Measurements from ENCODE around the gene CSNK1E. TPM values are rescaled to one million over a fixed set of nuclear protein-coding genes. Genes with fewer than 3 reads are reported as not detected.

The CSNK1E gene
- total and polyA plus RNA-seq, 2 donors: 33.9 to 81.3 TPM

DNA sequence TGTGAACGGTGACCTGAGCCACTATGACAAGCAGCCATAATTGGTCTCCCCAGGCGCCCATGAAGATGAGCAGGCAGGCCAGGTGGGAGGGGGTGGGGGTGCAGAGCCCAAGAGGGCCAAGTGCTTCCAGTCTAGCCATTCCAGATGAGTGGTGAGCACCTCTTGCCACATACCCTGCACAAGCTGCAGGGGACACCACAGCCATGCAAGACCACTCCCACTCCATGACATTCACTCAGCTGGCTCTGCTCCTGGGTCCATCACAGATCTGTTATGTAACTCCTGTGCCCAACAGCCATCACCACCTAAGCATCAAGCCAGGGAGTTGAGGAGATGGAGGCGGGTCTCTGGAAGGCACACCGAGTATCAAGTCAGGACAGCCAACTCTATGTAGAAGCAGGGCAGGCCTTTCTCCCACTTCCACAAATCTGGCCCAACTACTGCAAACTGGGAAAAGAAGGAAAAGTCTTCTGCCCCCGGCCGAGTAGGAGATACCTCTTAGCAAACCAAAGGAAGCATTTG lies 52.9 kb downstream of the CSNK1E start:
- no peaks in the 10 kb centered on the region for H3K27me3 ChIP-seq (ENCODE audit: control insufficient read depth in 2 of 2, insufficient read depth in 1 of 2, low read length in 1 of 2)
- WGBS: 96% methylated on average over 6 of the region's 6 CpGs
- H3K36me3 ChIP-seq (ENCODE audit: control insufficient read depth in 2 of 2, insufficient read depth in 2 of 2, low read length in 1 of 2): peaks cover 0 to 5% of the 10 kb centered on the region in 2 donors
- H3K27ac ChIP-seq (ENCODE audit: low read depth in 1 of 2, low read length in 1 of 2): no peak overlapping the region
- H3K4me3 ChIP-seq (ENCODE audit: low read length in 2 of 2): no peak overlapping the region
- H3K4me1 ChIP-seq (ENCODE audit: control insufficient read depth in 2 of 2, insufficient read depth in 2 of 2, low read length in 2 of 2): peaks cover 6 to 21% of the 10 kb centered on the region in 2 donors
- H3K9me3 ChIP-seq (ENCODE audit: control insufficient read depth in 2 of 2, insufficient read depth in 1 of 2, low read length in 1 of 2): peaks cover 0 to 3% of the 10 kb centered on the region in 2 donors
- DNase-seq (ENCODE audit: low read depth in 6 of 9, low spot score in 9 of 9): no peak

DNA sequence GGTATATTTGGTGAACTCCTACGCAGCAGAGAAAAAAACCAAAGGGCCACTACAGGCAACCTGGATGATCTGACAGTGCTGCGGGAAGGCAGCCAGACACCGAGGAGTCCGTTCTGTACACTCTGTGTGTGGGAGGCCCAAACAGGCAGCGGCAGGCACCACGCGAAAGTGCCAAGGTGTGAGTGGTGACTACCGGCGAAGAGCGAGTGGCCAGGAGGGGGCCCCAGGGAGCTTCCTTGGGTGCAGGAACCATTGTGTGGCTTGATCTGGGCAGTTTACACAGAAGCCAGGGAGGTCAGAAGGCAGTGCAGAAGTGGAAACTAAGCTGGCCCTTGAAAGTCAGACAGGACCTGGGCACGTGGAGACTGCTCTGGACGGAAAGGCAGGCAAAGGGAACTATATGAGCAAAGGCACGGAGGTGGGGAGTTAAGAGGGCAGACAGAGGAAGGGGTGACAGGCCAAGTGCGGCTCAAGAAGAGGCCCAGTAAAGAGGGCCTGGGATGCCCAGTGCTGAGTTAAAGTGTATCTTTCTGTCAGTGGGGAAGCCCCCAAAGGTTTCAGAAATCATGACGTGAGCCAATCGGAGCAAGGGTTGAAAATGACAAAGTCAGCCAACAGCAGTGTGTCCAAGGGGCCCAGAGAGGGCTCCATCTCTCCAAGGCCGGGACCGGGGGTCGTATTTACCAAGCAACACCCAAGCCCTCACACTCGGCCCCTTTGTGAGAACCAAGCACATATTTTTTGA lies 55.0 kb downstream of the CSNK1E start:
- WGBS: 89% methylated on average over 20 of the region's 20 CpGs
- H3K36me3 ChIP-seq (ENCODE audit: control insufficient read depth in 2 of 2, insufficient read depth in 2 of 2, low read length in 1 of 2): peaks cover 0 to 5% of the 10 kb centered on the region in 2 donors
- DNase-seq (ENCODE audit: low read depth in 6 of 9, low spot score in 9 of 9): peak in 1 of 9 donors; percentile 25
- peaks cover 6 to 20% of the 10 kb centered on the region in 2 donors for H3K4me1 ChIP-seq (ENCODE audit: control insufficient read depth in 2 of 2, insufficient read depth in 2 of 2, low read length in 2 of 2)
- H3K27me3 ChIP-seq (ENCODE audit: control insufficient read depth in 2 of 2, insufficient read depth in 1 of 2, low read length in 1 of 2): no peaks in the 10 kb centered on the region
- H3K27ac ChIP-seq (ENCODE audit: low read depth in 1 of 2, low read length in 1 of 2): no peak overlapping the region
- H3K9me3 ChIP-seq (ENCODE audit: control insufficient read depth in 2 of 2, insufficient read depth in 1 of 2, low read length in 1 of 2): peaks cover 0 to 3% of the 10 kb centered on the region in 2 donors
- H3K4me3 ChIP-seq (ENCODE audit: low read length in 2 of 2): no peak overlapping the region

DNA sequence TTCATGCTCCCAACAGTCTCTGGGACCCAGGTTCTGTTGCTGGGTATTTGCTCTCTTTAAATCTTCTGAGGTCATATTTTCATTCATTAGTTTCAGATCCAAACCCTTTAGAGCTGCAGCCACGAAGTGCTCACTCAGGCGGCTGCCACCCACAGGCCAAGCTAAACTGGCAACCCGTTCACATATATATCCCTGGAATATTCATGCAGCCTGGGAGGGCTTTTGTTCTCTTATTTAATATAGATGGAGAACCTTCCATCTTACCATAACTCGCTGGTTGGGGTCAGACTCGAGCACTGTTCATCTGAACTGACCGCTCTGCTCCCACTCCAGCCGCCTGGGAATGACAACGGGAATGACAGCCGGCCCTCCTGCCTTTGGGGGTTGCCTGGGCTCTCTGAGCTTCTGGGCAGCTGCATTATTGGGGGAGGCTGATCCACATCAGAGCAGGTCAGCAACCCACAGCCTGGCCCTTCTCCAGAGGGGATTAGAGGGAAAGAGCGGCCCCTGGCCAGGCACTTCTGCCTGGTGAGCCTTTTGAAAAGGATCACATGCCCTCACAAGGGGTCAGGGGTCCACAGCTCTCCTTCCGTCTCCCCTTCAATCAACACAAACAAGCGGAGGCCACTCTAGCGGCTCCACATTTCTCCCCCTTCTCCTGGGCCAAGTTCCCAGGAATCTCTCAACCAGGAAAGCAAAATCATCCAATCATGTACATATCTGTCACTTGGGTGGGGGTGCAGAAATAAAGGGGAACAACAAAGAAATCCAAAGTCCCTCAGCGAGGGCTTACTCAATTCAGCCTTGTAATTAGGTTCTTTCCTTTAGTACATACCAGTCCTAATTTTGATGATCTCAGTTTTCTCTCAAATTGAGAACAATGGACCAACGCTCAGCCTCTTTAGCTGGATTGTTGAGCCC lies 56.2 kb downstream of the CSNK1E start:
- Histone ChIP-seq H3K9me3 (ENCODE audit: control insufficient read depth in 2 of 2, insufficient read depth in 1 of 2, low read length in 1 of 2) (peaks cover 0 to 3% of the 10 kb centered on the region in 2 donors), H3K27ac (ENCODE audit: low read depth in 1 of 2, low read length in 1 of 2) (peak overlapping the region in 1 of 2 donors; percentile 17), H3K36me3 (ENCODE audit: control insufficient read depth in 2 of 2, insufficient read depth in 2 of 2, low read length in 1 of 2) (peaks cover 0 to 5% of the 10 kb centered on the region in 2 donors), H3K4me1 (ENCODE audit: control insufficient read depth in 2 of 2, insufficient read depth in 2 of 2, low read length in 2 of 2) (peaks cover under 1 to 9% of the 10 kb centered on the region in 2 donors), H3K4me3 (ENCODE audit: low read length in 2 of 2) (no peak overlapping the region), H3K27me3 (ENCODE audit: control insufficient read depth in 2 of 2, insufficient read depth in 1 of 2, low read length in 1 of 2) (no peaks in the 10 kb centered on the region)
- DNase-seq (ENCODE audit: low read depth in 6 of 9, low spot score in 9 of 9): no peak
- 93% methylated on average over 15 of the region's 15 CpGs for WGBS

DNA sequence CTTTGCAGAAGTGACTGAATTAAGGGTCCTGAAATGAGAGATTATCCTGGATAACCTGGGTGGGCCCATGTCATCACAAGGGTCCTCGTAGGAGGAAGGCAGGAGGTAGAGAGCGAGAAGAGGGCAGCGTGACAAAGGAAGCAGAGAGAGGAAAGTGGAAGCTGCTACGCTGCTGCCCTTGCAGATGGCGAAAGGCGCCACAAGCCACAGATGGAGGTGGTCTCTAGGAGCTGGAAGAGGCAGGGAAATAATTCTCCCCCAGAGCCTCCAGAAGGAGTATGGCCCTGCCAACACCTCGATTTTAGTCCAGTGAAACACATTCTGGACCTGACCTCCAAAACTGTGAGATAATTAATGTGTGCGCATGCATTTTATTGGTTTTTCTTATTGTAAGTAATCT lies 57.9 kb downstream of the CSNK1E start:
- Histone ChIP-seq H3K9me3 (ENCODE audit: control insufficient read depth in 2 of 2, insufficient read depth in 1 of 2, low read length in 1 of 2) (peaks cover 0 to 3% of the 10 kb centered on the region in 2 donors), H3K27ac (ENCODE audit: low read depth in 1 of 2, low read length in 1 of 2) (no peak overlapping the region), H3K27me3 (ENCODE audit: control insufficient read depth in 2 of 2, insufficient read depth in 1 of 2, low read length in 1 of 2) (no peaks in the 10 kb centered on the region), H3K4me3 (ENCODE audit: low read length in 2 of 2) (no peak overlapping the region), H3K36me3 (ENCODE audit: control insufficient read depth in 2 of 2, insufficient read depth in 2 of 2, low read length in 1 of 2) (peaks cover 0 to 4% of the 10 kb centered on the region in 2 donors), H3K4me1 (ENCODE audit: control insufficient read depth in 2 of 2, insufficient read depth in 2 of 2, low read length in 2 of 2) (peaks cover 0 to 5% of the 10 kb centered on the region in 2 donors)
- WGBS: 89% methylated on average over 8 of the region's 8 CpGs
- DNase-seq (ENCODE audit: low read depth in 6 of 9, low spot score in 9 of 9): no peak

DNA sequence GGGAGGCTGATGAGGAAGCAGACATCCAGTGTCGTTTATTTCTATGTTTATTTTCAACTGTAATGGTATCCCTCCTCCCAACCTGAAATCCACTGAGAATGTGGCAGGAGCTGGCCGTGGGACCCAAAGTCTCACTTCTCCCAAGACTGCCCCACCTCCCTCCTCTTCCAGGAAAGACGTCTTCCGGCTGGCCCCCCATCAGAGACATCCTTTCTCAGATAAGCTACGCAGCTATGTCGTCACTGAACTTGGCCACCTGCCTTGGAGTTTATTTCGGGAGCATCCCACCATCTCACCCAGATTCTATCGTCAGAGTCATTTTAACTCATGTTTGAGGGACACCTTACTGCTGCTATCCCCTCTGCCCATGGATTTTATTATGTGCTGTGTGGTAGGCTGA lies 58.3 kb downstream of the CSNK1E start:
- no peak for DNase-seq (ENCODE audit: low read depth in 6 of 9, low spot score in 9 of 9)
- 95% methylated on average over 8 of the region's 8 CpGs for WGBS
- Histone ChIP-seq H3K4me3 (ENCODE audit: low read length in 2 of 2) (no peak overlapping the region), H3K9me3 (ENCODE audit: control insufficient read depth in 2 of 2, insufficient read depth in 1 of 2, low read length in 1 of 2) (peaks cover 0 to 3% of the 10 kb centered on the region in 2 donors), H3K27ac (ENCODE audit: low read depth in 1 of 2, low read length in 1 of 2) (no peak overlapping the region), H3K4me1 (ENCODE audit: control insufficient read depth in 2 of 2, insufficient read depth in 2 of 2, low read length in 2 of 2) (peaks cover 0 to 5% of the 10 kb centered on the region in 2 donors), H3K27me3 (ENCODE audit: control insufficient read depth in 2 of 2, insufficient read depth in 1 of 2, low read length in 1 of 2) (no peaks in the 10 kb centered on the region), H3K36me3 (ENCODE audit: control insufficient read depth in 2 of 2, insufficient read depth in 2 of 2, low read length in 1 of 2) (no peaks in the 10 kb centered on the region)

DNA sequence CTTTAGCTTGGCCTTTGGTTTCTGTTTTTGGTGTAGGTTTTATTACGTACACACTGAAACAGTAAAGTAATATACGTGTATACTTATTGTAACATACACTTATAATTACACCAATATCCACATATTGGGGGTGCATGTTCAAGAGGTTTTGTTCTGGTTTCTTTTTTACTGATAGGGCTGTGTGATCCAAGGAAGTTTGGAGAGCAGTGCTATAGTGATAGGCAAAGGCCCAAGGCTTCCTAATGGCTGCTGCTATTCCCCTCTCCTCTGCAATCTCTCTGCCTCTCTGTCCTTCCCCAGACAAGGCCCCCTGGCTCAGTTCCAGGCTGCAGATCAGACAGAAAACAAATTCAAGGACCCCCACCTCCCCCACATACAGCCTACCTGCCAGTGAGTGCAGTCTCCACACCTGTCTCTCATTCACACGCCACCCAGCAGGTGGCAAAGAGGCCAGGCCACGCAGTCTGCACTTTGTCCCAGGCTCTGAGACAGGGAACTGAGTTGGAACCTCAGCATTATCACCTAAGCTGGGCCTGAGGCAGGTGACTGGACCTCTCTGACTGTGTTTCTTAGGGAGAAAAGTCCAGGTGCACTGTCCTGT lies 59.5 kb downstream of the CSNK1E start:
- no peak for DNase-seq (ENCODE audit: low read depth in 6 of 9, low spot score in 9 of 9)
- no peaks in the 10 kb centered on the region for H3K36me3 ChIP-seq (ENCODE audit: control insufficient read depth in 2 of 2, insufficient read depth in 2 of 2, low read length in 1 of 2)
- H3K27me3 ChIP-seq (ENCODE audit: control insufficient read depth in 2 of 2, insufficient read depth in 1 of 2, low read length in 1 of 2): no peaks in the 10 kb centered on the region
- no peak overlapping the region for H3K4me3 ChIP-seq (ENCODE audit: low read length in 2 of 2)
- peaks cover 0 to 3% of the 10 kb centered on the region in 2 donors for H3K9me3 ChIP-seq (ENCODE audit: control insufficient read depth in 2 of 2, insufficient read depth in 1 of 2, low read length in 1 of 2)
- 95% methylated on average over 4 of the region's 4 CpGs for WGBS
- peak overlapping the region in 1 of 2 donors; percentile 1 for H3K27ac ChIP-seq (ENCODE audit: low read depth in 1 of 2, low read length in 1 of 2)
- peaks cover 0 to 5% of the 10 kb centered on the region in 2 donors for H3K4me1 ChIP-seq (ENCODE audit: control insufficient read depth in 2 of 2, insufficient read depth in 2 of 2, low read length in 2 of 2)

DNA sequence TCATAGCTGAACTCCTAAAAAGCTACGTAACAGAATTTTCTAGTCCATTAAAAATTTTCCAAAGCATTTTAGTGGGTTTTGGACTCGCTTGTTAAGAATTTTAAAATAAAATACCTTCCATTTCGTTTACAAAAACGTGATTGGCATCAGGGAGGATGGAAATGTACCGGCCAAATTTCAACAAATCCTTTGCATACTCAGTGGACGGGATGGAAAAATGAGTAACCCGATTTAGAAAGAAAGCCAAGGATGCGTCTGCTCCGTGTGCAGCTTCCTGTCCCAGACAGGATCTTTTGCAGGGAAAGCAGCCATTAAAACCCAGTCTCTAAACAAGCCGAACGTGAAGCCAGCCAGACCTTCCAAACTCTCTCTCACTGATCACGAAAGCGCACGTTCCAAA lies 60.1 kb downstream of the CSNK1E start:
- Histone ChIP-seq H3K4me3 (ENCODE audit: low read length in 2 of 2) (no peak overlapping the region), H3K9me3 (ENCODE audit: control insufficient read depth in 2 of 2, insufficient read depth in 1 of 2, low read length in 1 of 2) (peaks cover 0 to 3% of the 10 kb centered on the region in 2 donors), H3K4me1 (ENCODE audit: control insufficient read depth in 2 of 2, insufficient read depth in 2 of 2, low read length in 2 of 2) (peaks cover 0 to 2% of the 10 kb centered on the region in 2 donors), H3K36me3 (ENCODE audit: control insufficient read depth in 2 of 2, insufficient read depth in 2 of 2, low read length in 1 of 2) (no peaks in the 10 kb centered on the region), H3K27ac (ENCODE audit: low read depth in 1 of 2, low read length in 1 of 2) (peak overlapping the region in 1 of 2 donors; percentile 1), H3K27me3 (ENCODE audit: control insufficient read depth in 2 of 2, insufficient read depth in 1 of 2, low read length in 1 of 2) (no peaks in the 10 kb centered on the region)
- 92% methylated on average over 14 of the region's 14 CpGs for WGBS
- DNase-seq (ENCODE audit: low read depth in 6 of 9, low spot score in 9 of 9): no peak

DNA sequence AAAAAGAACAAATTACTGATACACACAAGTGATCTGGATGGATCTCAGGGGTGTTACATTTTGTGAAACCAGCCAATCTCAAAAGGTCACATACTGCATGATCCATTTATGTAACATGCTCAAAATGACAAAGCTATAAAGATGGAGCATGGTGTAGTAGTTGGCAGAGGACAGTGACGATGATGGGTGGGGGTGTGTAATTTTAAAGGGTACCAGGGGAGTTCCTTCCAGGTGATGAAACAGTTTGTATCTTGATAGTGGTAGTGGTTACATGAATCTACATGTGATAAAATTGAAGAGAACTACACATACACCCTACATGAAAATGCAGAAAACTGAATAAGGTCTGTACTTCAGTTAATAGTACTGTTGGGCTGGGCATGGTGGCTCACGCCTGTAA lies 61.5 kb downstream of the CSNK1E start:
- Histone ChIP-seq H3K27ac (ENCODE audit: low read depth in 1 of 2, low read length in 1 of 2) (no peak overlapping the region), H3K4me3 (ENCODE audit: low read length in 2 of 2) (no peak overlapping the region), H3K9me3 (ENCODE audit: control insufficient read depth in 2 of 2, insufficient read depth in 1 of 2, low read length in 1 of 2) (no peaks in the 10 kb centered on the region), H3K4me1 (ENCODE audit: control insufficient read depth in 2 of 2, insufficient read depth in 2 of 2, low read length in 2 of 2) (peaks cover 0 to 2% of the 10 kb centered on the region in 2 donors), H3K36me3 (ENCODE audit: control insufficient read depth in 2 of 2, insufficient read depth in 2 of 2, low read length in 1 of 2) (no peaks in the 10 kb centered on the region), H3K27me3 (ENCODE audit: control insufficient read depth in 2 of 2, insufficient read depth in 1 of 2, low read length in 1 of 2) (no peaks in the 10 kb centered on the region)
- over 99% methylated on average over 2 of the region's 2 CpGs for WGBS
- no peak for DNase-seq (ENCODE audit: low read depth in 6 of 9, low spot score in 9 of 9)
